Neural progenitor cell (in vitro differentiated cells): Measurements from ENCODE around the gene KRTCAP3.

ENCODE experiments used
- CTCF ChIP-seq: fragments of 200-600 bp; sonication (generic); IDR thresholded peaks from 2 replicates; pipeline ENCODE4 v1.5.1; 2017; ENCODE audit warnings: antibody characterized with exemption, mild to moderate bottlenecking
- EZH2 ChIP-seq: fragments of 200-600 bp; sonication (generic); IDR thresholded peaks from 2 replicates; pipeline ENCODE4 v1.6.1; 2017; ENCODE audit warnings: antibody characterized with exemption, mild to moderate bottlenecking, moderate library complexity
- EZH2phosphoT487 ChIP-seq: fragments of 200-600 bp; sonication (generic); IDR thresholded peaks from 2 replicates; pipeline ENCODE4 v1.6.1; 2017; ENCODE audit warnings: antibody characterized with exemption

- TF ChIP-seq EZH2phosphoT487 (no peak), CTCF (no peak), EZH2 (no peak)
Observed at GRCh38 chr2:27393225-27393624, 49.0 kb upstream of the KRTCAP3 start.
